ENCODE data around the gene TPP2.

TPP2 gene

GRCh38 chr13:102643656-102644055, 46.9 kb downstream of the TPP2 start:
- in situ Hi-C loops (cut with MboI; ENCODE audit: low pct_unique_long_range_greater_than_20kb, low sequenced_read_pairs, unreplicated experiment): no loop called here
- no peak for DNase-seq (ENCODE audit: low spot score)
- no peak for TF ChIP-seq CTCF (IDR thresholded peaks at IDR 0.05; ENCODE audit: extremely low read depth, insufficient read depth, missing control alignments)

GRCh38 chr13:102645701-102646100, 48.9 kb downstream of the TPP2 start:
- TF ChIP-seq CTCF (IDR thresholded peaks at IDR 0.05; ENCODE audit: extremely low read depth, insufficient read depth, missing control alignments): no peak
- no peak for DNase-seq (ENCODE audit: low spot score)
- in situ Hi-C loops (cut with MboI; ENCODE audit: low pct_unique_long_range_greater_than_20kb, low sequenced_read_pairs, unreplicated experiment): no loop called here

GRCh38 chr13:102648046-102648445, 51.3 kb downstream of the TPP2 start:
- in situ Hi-C loops (cut with MboI; ENCODE audit: low pct_unique_long_range_greater_than_20kb, low sequenced_read_pairs, unreplicated experiment): no loop called here
- no peak for DNase-seq (ENCODE audit: low spot score)
- no peak for TF ChIP-seq CTCF (IDR thresholded peaks at IDR 0.05; ENCODE audit: extremely low read depth, insufficient read depth, missing control alignments)

GRCh38 chr13:102650444-102650843, 53.7 kb downstream of the TPP2 start:
- no peak for TF ChIP-seq CTCF (IDR thresholded peaks at IDR 0.05; ENCODE audit: extremely low read depth, insufficient read depth, missing control alignments)
- in situ Hi-C loops (cut with MboI; ENCODE audit: low pct_unique_long_range_greater_than_20kb, low sequenced_read_pairs, unreplicated experiment): no loop called here
- no peak for DNase-seq (ENCODE audit: low spot score)

GRCh38 chr13:102651392-102651791, 54.6 kb downstream of the TPP2 start:
- no peak for TF ChIP-seq CTCF (IDR thresholded peaks at IDR 0.05; ENCODE audit: extremely low read depth, insufficient read depth, missing control alignments)
- in situ Hi-C loops (cut with MboI; ENCODE audit: low pct_unique_long_range_greater_than_20kb, low sequenced_read_pairs, unreplicated experiment): no loop called here
- no peak for DNase-seq (ENCODE audit: low spot score)

DNA sequence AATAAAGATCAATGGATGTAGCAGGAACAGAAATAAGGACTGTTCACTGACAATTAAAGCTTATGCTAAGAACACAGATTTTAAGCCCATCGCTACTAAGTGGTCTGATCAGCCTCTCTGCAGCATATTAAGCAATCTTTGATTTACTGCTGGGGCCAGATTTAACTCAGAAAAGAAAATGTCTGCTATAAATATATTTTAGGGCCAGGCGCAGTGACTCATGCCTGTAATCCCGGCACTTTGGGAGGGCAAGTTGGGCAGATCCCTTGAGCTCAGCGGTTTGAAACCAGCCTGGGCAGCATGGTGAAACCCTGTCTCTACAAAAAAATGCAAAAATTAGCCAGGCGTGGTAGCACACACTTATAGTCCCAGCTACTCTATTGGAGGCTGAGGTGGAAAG, 55.1 kb downstream of the TPP2 start:
- no peak for TF ChIP-seq CTCF (IDR thresholded peaks at IDR 0.05; ENCODE audit: extremely low read depth, insufficient read depth, missing control alignments)
- DNase-seq (ENCODE audit: low spot score): no peak
- in situ Hi-C loops (cut with MboI; ENCODE audit: low pct_unique_long_range_greater_than_20kb, low sequenced_read_pairs, unreplicated experiment): no loop called here

- TF ChIP-seq CTCF (IDR thresholded peaks at IDR 0.05; ENCODE audit: extremely low read depth, insufficient read depth, missing control alignments): no peak
- no peak for DNase-seq (ENCODE audit: low spot score)
- in situ Hi-C loops (cut with MboI; ENCODE audit: low pct_unique_long_range_greater_than_20kb, low sequenced_read_pairs, unreplicated experiment): no loop called here
These were observed 58.0 kb downstream of the TPP2 start for GRCh38 chr13:102654756-102655155.
